T-helper 2 cell (primary cell): ENCODE measurements around the gene NKAPD1.
"Not testable (repeated sequence)": the region's sequence is repeated elsewhere in the genome, so short reads cannot be mapped to it uniquely, and the experiment has no call there.

ENCODE experiments used
- DNase-seq, 5 experiments: peaks; one replicate each; pipeline versions ENCODE4 v3.0.0 to v3.0.0-alpha.2; 2012 to 2022
- total RNA-seq, 2 donors: gene quantifications; one replicate each; lab custom pipeline; 2026; lab: John Stamatoyannopoulos, UW

NKAPD1 gene, protein sequence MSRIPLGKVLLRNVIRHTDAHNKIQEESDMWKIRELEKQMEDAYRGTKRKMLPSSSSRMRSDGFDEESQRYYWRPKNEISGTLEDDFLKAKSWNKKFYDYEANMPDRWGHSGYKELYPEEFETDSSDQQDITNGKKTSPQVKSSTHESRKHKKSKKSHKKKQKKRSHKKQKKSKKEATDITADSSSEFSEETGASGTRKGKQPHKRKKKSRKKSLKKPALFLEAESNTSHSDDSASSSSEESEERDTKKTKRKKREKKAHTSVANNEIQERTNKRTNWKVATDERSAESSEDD
- total RNA-seq, result 17.1 to 31.4 reads per million in 2 donors

- DNase-seq, result peak; percentile 35 to 87 (median 74)
These were observed at the start of gene NKAPD1, which contains the start of gene PIH1D2 for GRCh38 chr11:112073941-112074811. Gene NKAPD1, plus strand, starts transcription at chr11:112074299. Its CDS starts 1,276 bp downstream, at chr11:112075575. Gene PIH1D2, minus strand, starts transcription at chr11:112074017. Its CDS starts 843 bp downstream, at chr11:112073174.

DNA sequence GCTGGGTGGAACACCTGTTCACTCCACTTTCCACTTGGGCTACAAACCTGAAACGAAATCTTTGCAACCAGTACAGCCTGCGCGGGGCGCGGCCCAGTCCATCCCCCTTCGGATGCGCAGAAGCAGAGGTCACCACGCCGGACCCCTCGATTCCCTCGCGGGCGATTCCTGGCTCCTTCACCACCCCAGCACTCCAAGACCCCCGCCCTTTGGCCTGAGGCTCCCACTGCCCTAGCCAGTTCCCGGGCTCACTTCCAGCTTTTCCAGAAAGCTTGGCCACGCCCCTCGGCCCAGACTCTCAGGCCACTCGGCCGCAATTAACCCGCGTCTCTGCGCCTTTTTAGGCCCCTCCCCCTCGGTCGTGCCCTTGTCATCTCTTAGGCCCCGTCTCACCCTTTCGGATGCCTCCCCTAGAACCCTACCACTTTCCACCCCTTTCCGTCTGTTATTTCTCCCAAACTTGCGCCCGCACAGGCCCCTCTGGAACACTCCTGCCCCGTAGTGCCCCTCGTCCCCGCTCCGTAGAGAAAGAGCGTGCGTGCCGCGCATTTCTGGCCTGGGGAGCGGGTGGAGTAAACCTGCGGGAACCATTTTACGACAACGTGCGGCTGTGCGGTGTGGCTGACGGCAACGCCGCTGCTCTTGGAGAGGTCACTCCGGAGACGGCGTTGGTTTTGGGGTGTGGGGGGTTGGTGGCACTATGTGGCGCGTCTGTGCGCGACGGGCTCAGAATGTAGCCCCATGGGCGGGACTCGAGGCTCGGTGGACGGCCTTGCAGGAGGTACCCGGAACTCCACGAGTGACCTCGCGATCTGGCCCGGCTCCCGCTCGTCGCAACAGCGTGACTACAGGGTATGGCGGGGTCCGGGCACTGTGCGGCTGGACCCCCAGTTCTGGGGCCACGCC is 49.1 kb upstream of the NKAPD1 start, which contains the start of gene DLAT:
Gene DLAT, plus strand, starts transcription at position 636 of the 906 bp plus-strand sequence. Its CDS starts 65 bp downstream, at position 701.
- DNase-seq, result peak; percentile 60 to 94 (median 78)

DNA sequence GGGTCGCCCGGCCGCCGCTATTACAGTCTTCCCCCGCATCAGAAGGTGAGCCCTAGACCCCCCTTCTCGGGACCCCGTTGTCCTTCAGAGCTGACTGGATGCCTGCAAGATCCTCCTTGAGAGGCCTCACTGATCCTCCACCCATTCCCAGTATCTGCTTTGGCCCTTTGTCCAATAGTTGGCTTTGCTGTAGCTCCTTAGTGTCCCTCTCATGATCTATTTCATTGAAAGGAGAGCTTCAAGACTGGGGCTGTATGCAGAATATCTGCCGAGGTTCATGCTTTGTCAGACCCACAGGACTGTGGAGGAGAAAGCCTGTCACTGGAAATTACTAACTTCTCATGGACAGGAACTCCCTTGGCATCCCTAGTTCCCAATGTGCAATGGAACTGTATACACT is 48.4 kb upstream of the NKAPD1 start:
- DNase-seq, result peak in 1 of 5 experiments; percentile 14

- not testable (repeated sequence) for DNase-seq
These were observed 47.2 kb upstream of the NKAPD1 start for GRCh38 chr11:112026784-112027410.

DNA sequence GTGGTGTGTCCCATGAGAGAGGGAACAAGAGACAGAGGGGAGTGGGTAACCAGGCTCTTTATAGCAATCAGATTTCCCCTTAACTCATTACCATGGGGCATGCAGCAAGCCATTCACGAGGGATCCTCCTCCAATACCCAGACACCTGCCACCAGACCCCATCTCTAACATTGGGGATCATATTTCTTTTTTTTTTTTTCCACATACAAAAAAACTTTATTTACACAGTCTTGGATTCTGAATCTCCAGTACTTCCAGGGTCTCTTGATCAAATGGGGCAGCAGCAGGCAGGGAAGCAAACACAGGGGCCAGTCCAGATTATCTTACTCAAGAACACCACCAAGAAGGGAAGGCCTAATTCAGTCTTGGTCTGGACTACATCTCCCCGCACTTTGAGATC is 44.6 kb upstream of the NKAPD1 start:
- no peak for DNase-seq

GRCh38 chr11:112033902-112034301 is 40.2 kb upstream of the NKAPD1 start:
- DNase-seq, result no peak

- no peak for DNase-seq
These were observed 36.6 kb upstream of the NKAPD1 start for GRCh38 chr11:112037527-112037926.

DNA sequence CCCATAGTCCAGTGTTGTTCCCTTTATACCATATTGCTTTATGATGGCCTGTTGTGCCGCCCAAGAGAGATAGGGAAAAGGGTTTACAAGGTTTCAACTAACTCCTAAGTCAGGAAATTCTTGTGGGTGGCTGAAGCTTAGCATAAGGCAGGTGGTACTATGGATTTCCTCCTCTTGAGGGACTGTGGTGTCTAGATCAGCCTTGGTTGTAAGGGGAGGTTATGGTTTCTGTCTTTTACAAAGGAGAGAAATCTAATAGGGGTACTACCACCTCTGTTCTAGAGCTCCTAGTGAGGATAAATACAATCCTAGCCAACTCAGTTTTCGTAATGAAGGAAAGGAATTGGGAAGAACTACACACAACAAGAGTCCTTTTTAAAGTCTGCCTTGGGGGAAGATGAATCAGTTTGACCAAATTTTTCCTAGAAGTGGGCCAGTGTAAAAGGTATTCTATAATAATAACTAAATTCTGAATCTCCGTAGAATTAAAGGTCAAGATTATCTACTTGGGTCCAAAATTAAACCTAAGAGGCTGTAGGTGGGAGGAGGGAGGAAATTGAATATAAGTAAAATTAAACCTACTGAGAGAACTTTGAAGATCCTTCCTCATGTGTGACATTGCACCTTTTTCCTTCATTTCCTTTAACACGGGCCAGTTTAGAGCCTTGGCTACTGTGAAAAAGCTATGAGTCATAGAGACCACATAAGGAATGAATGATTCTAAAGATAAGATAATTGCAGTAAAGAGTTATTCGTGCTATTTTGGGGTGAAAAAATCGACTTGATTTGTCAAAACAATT is 31.7 kb upstream of the NKAPD1 start:
- no peak for DNase-seq

DNA sequence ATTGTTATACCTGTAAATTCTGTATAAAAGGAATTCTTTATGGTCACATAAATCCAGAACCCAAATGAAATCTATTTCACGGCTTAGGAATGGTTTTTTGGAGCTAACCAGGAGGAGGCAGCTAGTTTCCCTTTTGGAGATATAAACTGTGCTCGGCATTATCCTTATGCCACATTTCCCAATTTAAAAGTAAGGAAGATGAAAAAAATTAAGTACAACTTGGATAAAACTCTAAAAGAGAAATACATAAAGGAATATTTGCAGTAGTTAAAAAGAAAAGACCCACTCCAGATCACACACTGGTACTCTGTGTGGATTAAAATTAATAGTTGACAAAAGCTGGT is 31.2 kb upstream of the NKAPD1 start:
- DNase-seq, result no peak

- DNase-seq, result no peak
These were observed 29.1 kb upstream of the NKAPD1 start for GRCh38 chr11:112044961-112045360.

DNA sequence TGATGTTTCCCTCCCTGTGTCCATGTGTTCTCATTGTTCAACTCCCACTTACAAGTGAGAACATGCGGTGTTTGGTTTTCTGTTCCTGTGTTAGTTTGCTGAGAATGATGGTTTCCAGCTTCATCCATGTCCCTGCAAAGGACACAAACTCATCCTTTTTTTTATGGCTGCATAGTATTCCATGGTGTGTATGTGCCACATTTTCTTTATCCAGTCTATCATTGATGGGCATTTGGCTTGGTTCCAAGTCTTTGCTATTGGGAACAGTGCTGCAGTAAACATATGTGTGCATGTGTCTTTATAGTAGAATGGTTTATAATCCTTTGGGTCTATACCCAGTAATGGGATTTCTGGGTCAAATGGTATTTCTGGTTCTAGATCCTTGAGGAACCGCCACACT is 27.5 kb upstream of the NKAPD1 start:
- DNase-seq, result not testable (repeated sequence)

DNA sequence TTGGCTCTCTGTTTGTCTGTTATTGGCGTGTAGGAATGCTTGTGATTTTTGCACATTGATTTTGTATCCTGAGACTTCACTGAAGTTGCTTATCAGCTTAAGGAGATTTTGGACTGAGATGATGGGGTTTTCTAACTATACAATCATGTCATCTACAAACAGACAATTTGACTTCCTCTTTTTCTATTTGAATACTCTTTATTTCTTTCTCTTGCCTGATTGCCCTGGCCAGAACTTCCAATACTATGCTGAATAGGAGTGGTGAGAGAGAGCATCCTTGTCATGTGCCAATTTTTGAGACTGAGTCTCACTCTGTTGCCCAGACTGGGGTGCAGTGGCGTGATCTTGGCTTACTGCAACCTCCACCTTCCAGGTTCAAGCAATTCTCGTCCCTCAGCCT is 25.8 kb upstream of the NKAPD1 start:
- not testable (repeated sequence) for DNase-seq

- no peak for DNase-seq
These were observed 24.3 kb upstream of the NKAPD1 start for GRCh38 chr11:112049777-112050176.

- DNase-seq, result no peak
These were observed 23.4 kb upstream of the NKAPD1 start for GRCh38 chr11:112050721-112051120.

DNA sequence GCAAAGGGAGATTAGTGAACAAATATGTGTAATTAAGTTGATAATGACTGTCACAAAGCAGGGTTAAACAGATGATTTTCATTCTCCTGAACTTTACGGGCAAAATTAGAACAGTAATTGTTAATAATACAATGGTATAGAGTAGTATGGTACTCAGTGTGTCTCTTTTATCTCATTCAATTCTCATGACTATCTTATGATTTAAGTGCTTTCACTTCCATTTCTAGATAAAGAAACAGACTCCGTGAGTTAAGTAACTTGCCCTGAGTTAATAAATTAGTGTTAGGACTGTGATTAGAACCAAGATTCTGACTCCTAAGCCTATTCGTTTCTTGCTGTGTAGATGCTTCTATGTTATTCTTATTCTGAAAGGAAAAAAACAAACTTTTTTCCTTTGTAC is 22.3 kb upstream of the NKAPD1 start:
- no peak for DNase-seq

- DNase-seq, result peak in 1 of 5 experiments; percentile 64
These were observed 16.9 kb upstream of the NKAPD1 start for GRCh38 chr11:112057170-112057569.

GRCh38 chr11:112058103-112058502 is 16.0 kb upstream of the NKAPD1 start:
- no peak for DNase-seq

DNA sequence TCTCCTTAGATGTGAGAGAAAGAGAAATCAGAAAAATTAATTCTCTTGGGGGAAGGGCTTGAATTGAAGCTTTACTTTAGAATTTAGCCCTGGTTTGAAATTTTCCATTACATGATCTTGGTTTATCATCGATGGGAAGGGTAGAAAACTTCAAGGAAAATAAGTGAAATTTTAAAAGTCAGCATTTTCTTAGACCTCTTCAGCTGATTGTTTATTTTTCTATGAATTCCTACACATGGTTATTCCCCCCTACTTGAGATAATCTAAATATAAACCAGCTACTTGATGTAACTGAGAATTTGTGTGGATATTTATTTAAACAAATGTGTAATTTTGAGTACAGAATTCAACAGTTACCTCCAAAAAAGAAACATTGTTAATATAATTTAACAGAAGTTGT is 11.2 kb upstream of the NKAPD1 start:
- no peak for DNase-seq

DNA sequence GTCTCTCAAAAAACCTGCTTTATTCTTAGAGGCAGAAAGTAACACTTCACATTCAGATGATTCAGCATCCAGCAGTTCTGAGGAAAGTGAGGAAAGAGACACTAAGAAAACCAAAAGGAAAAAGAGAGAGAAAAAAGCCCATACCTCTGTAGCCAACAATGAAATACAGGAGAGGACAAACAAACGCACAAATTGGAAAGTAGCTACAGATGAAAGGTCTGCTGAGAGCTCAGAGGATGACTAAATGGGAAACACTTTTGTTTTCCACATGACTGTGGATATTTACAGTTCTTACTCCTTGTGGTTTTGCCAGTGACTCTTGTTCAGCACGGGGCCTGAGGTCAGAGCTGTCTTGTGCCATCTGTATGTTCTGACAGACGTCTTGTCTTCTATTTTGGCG is 8.6 kb downstream of the NKAPD1 start:
- DNase-seq, result peak in 1 of 5 experiments; percentile 58

DNA sequence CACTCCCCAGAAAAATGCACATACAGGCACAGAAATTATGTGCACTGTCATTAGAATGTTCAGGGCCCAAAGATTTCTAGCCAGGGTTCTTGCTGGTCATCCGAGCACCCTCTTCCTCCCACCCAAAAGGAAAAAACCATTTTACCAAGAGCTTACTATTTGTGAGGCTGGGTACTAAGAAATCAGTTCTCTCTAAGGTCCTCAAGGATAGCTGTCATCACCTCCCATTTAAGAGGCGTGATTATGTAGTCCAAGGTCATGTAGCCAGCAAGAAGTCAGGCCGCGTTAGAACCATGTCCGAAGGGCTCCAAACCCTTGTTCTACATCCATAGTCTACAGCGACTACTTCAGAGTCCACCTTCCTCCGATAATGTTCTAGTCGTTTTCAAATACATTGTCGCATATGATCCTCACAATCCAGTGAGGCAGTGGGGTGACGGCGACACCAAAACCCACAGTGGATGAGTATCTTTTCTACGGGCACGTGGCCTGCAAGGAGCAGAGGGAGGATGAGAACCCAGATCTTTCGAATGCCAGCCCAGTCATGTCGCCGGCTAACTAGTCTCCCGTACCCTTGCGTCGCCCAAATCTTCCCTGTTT is 11.8 kb downstream of the NKAPD1 start:
- peak in 3 of 5 experiments; percentile 10 to 70 (median 11) for DNase-seq
